Astrocyte (in vitro differentiated cells and primary cell): ENCODE results near the gene PHF21B.
A peak's percentile ranks its signal among the peaks of the same experiment; 100 is the strongest.

ENCODE experiments used
- EZH2 ChIP-seq: IDR thresholded peaks from 2 replicates; pipeline ENCODE4 v1.6.1; 2012; ENCODE audit warnings: mild to moderate bottlenecking, low read length, inconsistent platforms; ENCODE audit not compliant: insufficient read depth
- TF ChIP-seq, protein P1 (sequence below): IDR thresholded peaks from 2 replicates; pipeline ENCODE4 v1.5.1; 2011; ENCODE audit warnings: low read depth, mild to moderate bottlenecking, inconsistent platforms, low read length, moderate library complexity; ENCODE audit not compliant: insufficient read depth

DNA sequence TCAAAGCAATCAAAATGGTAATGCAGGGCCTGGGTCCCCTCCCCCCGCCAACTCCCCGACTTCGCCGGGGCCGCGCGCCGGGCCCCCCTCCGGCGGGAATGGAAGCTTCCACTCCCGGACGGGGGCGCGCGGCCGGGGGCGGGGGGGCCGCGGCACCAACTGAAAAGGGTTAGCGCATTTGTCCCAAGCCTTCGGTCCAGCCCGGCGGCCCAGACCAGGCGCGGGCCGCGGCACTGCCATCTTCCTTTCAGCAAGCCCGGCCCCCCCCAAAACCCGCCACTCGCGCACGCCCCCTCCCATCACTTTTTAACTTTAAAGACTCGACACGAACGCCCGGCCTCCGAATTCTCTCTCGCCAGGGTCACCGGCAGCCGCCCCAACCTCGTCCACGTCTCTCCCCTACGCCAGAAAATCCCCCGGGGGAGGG, 2.8 kb downstream of the PHF21B start:
- TF ChIP-seq EZH2, result peak; percentile 73
- TF ChIP-seq, protein P1, sequence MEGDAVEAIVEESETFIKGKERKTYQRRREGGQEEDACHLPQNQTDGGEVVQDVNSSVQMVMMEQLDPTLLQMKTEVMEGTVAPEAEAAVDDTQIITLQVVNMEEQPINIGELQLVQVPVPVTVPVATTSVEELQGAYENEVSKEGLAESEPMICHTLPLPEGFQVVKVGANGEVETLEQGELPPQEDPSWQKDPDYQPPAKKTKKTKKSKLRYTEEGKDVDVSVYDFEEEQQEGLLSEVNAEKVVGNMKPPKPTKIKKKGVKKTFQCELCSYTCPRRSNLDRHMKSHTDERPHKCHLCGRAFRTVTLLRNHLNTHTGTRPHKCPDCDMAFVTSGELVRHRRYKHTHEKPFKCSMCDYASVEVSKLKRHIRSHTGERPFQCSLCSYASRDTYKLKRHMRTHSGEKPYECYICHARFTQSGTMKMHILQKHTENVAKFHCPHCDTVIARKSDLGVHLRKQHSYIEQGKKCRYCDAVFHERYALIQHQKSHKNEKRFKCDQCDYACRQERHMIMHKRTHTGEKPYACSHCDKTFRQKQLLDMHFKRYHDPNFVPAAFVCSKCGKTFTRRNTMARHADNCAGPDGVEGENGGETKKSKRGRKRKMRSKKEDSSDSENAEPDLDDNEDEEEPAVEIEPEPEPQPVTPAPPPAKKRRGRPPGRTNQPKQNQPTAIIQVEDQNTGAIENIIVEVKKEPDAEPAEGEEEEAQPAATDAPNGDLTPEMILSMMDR, result no peak
